Measurements from ENCODE around the gene PALM3. TPM values are rescaled to one million over a fixed set of nuclear protein-coding genes. Genes with fewer than 3 reads are reported as not detected.

The PALM3 gene
- total RNA-seq, 4 donors from 2014 or later, result 0.30 to 2.7 (median 0.53) TPM

GRCh38 chr19:14005349-14006084 is 56.4 kb downstream of the PALM3 start:
- peaks cover 0 to 37% (median 16%) of the 10 kb centered on the region in 4 donors for H3K4me1 ChIP-seq
- peak overlapping the region; percentile 99 to 100 (median 100) for H3K27ac ChIP-seq
- H3K9me3 ChIP-seq, result no peaks in the 10 kb centered on the region
- H3K4me3 ChIP-seq, result peak overlapping the region; percentile 87 to 99 (median 96)
- H3K36me3 ChIP-seq, result no peaks in the 10 kb centered on the region
- TF ChIP-seq EP300 (IDR thresholded peaks at IDR 0.05) (peak in 1 of 2 donors; percentile 80), POLR2A (IDR thresholded peaks at IDR 0.05) (peak; percentile 27 to 33)
- TF ChIP-seq, protein P1, sequence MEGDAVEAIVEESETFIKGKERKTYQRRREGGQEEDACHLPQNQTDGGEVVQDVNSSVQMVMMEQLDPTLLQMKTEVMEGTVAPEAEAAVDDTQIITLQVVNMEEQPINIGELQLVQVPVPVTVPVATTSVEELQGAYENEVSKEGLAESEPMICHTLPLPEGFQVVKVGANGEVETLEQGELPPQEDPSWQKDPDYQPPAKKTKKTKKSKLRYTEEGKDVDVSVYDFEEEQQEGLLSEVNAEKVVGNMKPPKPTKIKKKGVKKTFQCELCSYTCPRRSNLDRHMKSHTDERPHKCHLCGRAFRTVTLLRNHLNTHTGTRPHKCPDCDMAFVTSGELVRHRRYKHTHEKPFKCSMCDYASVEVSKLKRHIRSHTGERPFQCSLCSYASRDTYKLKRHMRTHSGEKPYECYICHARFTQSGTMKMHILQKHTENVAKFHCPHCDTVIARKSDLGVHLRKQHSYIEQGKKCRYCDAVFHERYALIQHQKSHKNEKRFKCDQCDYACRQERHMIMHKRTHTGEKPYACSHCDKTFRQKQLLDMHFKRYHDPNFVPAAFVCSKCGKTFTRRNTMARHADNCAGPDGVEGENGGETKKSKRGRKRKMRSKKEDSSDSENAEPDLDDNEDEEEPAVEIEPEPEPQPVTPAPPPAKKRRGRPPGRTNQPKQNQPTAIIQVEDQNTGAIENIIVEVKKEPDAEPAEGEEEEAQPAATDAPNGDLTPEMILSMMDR (IDR thresholded peaks at IDR 0.05), result no peak
- H3K27me3 ChIP-seq, result no peaks in the 10 kb centered on the region
- WGBS, 2 donors, result 12 to 33% methylated on average over 8 to 24 of the region's 50 CpGs
- DNase-seq (ENCODE audit: low spot score in 2 of 2), result peak; percentile 75 to 82

GRCh38 chr19:14004619-14005348 is 57.1 kb downstream of the PALM3 start:
- H3K27ac ChIP-seq, result peak overlapping the region; percentile 99 to 100 (median 100)
- no peaks in the 10 kb centered on the region for H3K27me3 ChIP-seq

More at GRCh38 chr19:14004619-14005348, 57.1 kb downstream of the PALM3 start:
- peak; percentile 49 to 66 for DNase-seq (ENCODE audit: low spot score in 2 of 2)
- Histone ChIP-seq H3K4me1 (peaks cover 0 to 37% (median 16%) of the 10 kb centered on the region in 4 donors), H3K36me3 (peaks cover 0 to 4% (median 0%) of the 10 kb centered on the region in 3 donors), H3K4me3 (peak overlapping the region in 2 of 4 donors; percentile 87 to 97), H3K9me3 (no peaks in the 10 kb centered on the region)
- TF ChIP-seq, protein P1 (IDR thresholded peaks at IDR 0.05), result no peak
- peak in 1 of 2 donors; percentile 17 for TF ChIP-seq POLR2A (IDR thresholded peaks at IDR 0.05)
- TF ChIP-seq EP300 (IDR thresholded peaks at IDR 0.05), result peak; percentile 26 to 32
- WGBS, 2 donors, result 19 to 21% methylated on average over 14 of the region's 14 CpGs

Other genes starting within 250 kb of the PALM3 start
- not detected for gene NANOS3, start 184.9 kb downstream of the PALM3 start, total RNA-seq
- gene BRME1, start 156.0 kb downstream of the PALM3 start, total RNA-seq, result 1 to 10 TPM in 3 of 4 donors, not detected in 1; 1.5 to 3.3 (median 3.0) TPM
- 10 to 100 TPM; 42.7 to 99.3 (median 56.0) TPM for gene CC2D1A, start 155.9 kb downstream of the PALM3 start, total RNA-seq
- 10 to 100 TPM in 3 of 4 donors, 1 to 10 TPM in 1; 9.4 to 45.7 (median 20.7) TPM for gene PODNL1, start 123.7 kb downstream of the PALM3 start, total RNA-seq
- 10 to 100 TPM; 14.3 to 31.5 (median 19.3) TPM for gene DCAF15, start 109.6 kb downstream of the PALM3 start, total RNA-seq
- 1 to 10 TPM; 3.1 to 8.4 (median 6.0) TPM for gene RFX1, start 55.8 kb downstream of the PALM3 start, total RNA-seq
- not detected for gene RLN3, start 33.9 kb downstream of the PALM3 start, total RNA-seq
- 1 to 10 TPM; 2.4 to 3.5 (median 3.0) TPM for gene IL27RA, start 30.3 kb downstream of the PALM3 start, total RNA-seq
- 1 to 10 TPM; 1.8 to 7.8 (median 7.2) TPM for gene MISP3, start 10.7 kb upstream of the PALM3 start, total RNA-seq
- gene C19orf67, start 23.7 kb upstream of the PALM3 start, total RNA-seq, result not detected
- gene SAMD1, start 28.7 kb upstream of the PALM3 start, total RNA-seq, result 10 to 100 TPM in 3 of 4 donors, 1 to 10 TPM in 1; 5.9 to 31.4 (median 19.0) TPM
- 10 to 100 TPM; 26.9 to 59.4 (median 41.3) TPM for gene PRKACA, start 55.7 kb upstream of the PALM3 start, total RNA-seq
- gene ASF1B, start 74.5 kb upstream of the PALM3 start, total RNA-seq, result 1 to 10 TPM in 1 of 4 donors, under 1 TPM in 1, not detected in 2; 0.90 to 2.3 TPM
- gene ADGRL1, start 144.1 kb upstream of the PALM3 start, total RNA-seq, result 10 to 100 TPM in 2 of 4 donors, 1 to 10 TPM in 2; 8.0 to 17.5 (median 11.2) TPM

Measured in tibial nerve (tissue), 4 donors.